Stimulated activated naive CD4-positive, alpha-beta T cell (primary cell): ENCODE data around the gene FAM110D.

ENCODE experiments used
- DNase-seq, 6 experiments: peaks; one replicate each; lab custom pipeline; 2025; lab: John Stamatoyannopoulos, UW

The FAM110D gene

GRCh38 chr1:26162220-26162709 lies 3.4 kb downstream of the FAM110D start:
- DNase-seq, result no peak

GRCh38 chr1:26163684-26164035 lies 4.8 kb downstream of the FAM110D start:
- no peak for DNase-seq

GRCh38 chr1:26164036-26164860 lies 5.4 kb downstream of the FAM110D start:
- DNase-seq, result peak in 4 of 6 experiments; percentile 24 to 65 (median 50)

GRCh38 chr1:26164861-26165842 lies 6.3 kb downstream of the FAM110D start:
- no peak for DNase-seq

GRCh38 chr1:26166719-26167281 lies 7.9 kb downstream of the FAM110D start:
- DNase-seq, result no peak

GRCh38 chr1:26168410-26169197 lies 9.7 kb downstream of the FAM110D start, which contains the start of gene C1orf232:
TSS of gene C1orf232 (minus strand) at chr1:26168963. CDS start at chr1:26168499, 464 bp downstream.
- DNase-seq, result no peak

- no peak for DNase-seq
Measured at GRCh38 chr1:26169198-26169554, 10.3 kb downstream of the FAM110D start.

GRCh38 chr1:26169669-26170471 lies 11.0 kb downstream of the FAM110D start, which contains the start of gene ZNF593:
TSS of gene ZNF593 (plus strand) at chr1:26169908. CDS start at chr1:26169984, 76 bp downstream.
- DNase-seq, result peak; percentile 37 to 77 (median 66)

GRCh38 chr1:26170472-26170821 lies 11.6 kb downstream of the FAM110D start:
- no peak for DNase-seq

- DNase-seq, result no peak
Measured at GRCh38 chr1:26171084-26172072, 12.5 kb downstream of the FAM110D start, which contains the start of gene ZNF593OS. TSS of gene ZNF593OS (minus strand) at chr1:26171832. CDS start at chr1:26171661, 171 bp downstream.

GRCh38 chr1:26175346-26175745 lies 16.5 kb downstream of the FAM110D start:
- no peak for DNase-seq

GRCh38 chr1:26177182-26177684 lies 18.4 kb downstream of the FAM110D start, which contains the start of gene CNKSR1:
TSS of gene CNKSR1 (plus strand) at chr1:26177491. CDS start at chr1:26177548, 57 bp downstream.
- no peak for DNase-seq

- DNase-seq, result no peak
Measured at GRCh38 chr1:26180010-26180506, 21.2 kb downstream of the FAM110D start.

- DNase-seq, result no peak
Measured at GRCh38 chr1:26181586-26182382, 22.9 kb downstream of the FAM110D start.

GRCh38 chr1:26182383-26182696 lies 23.5 kb downstream of the FAM110D start:
- DNase-seq, result no peak

GRCh38 chr1:26184086-26184485 lies 25.2 kb downstream of the FAM110D start:
- no peak for DNase-seq

GRCh38 chr1:26184883-26185282 lies 26.0 kb downstream of the FAM110D start:
- no peak for DNase-seq

- DNase-seq, result no peak
Measured at GRCh38 chr1:26187882-26188281, 29.0 kb downstream of the FAM110D start.
